Posterior vena cava (tissue), 2 donors: ENCODE data around the gene SRRM2. TPM values are rescaled to one million over a fixed set of nuclear protein-coding genes. Genes with fewer than 3 reads are reported as not detected.
A peak's percentile ranks its signal among the peaks of the same experiment; 100 is the strongest.

Experiments
- DNase-seq: peaks from one replicate; pipeline ENCODE4 v3.0.0-alpha.2; 2020; ENCODE audit warnings: low spot score
- intact Hi-C, 2 donors: fragments of 100-400 bp; cut with DNase I; formaldehyde crosslinking; loops; one replicate each; pipeline versions ENCODE4 v1.14.1 to v1.14.2; 2022 to 2023
- total RNA-seq, 2 donors: library from RNA; stranded (reverse); fragmentation: NEBNext Ultra II Directional; extraction: Animal tissue kit (Norgen Biotek cat#: 25700); gene quantifications; one replicate each; pipeline ENCODE4 v1.2.1, GENCODE V29; 2021
- donor health status: DM: yes; HTN: yes; CAD: no.
- donor health status: DM: yes; HTN: yes; CAD: no.

Gene SRRM2
- total RNA-seq, 2 donors from 2014 or later, result 320 to 360 TPM

GRCh38 chr16:2734844-2735515 lies 17.5 kb upstream of the SRRM2 start:
- no peak for DNase-seq
- intact Hi-C loops, result loop anchor here in 1 of 2 donors (10.0 kb wide), 1 partner anchor 90 kb away; no protein-coding TSS in a partner anchor

GRCh38 chr16:2736476-2737237 lies 15.8 kb upstream of the SRRM2 start:
- no peak for DNase-seq
- intact Hi-C loops, result loop anchor here in 1 of 2 donors (10.0 kb wide), 1 partner anchor 88 kb away; no protein-coding TSS in a partner anchor

GRCh38 chr16:2737238-2737605 lies 15.2 kb upstream of the SRRM2 start:
- DNase-seq, result no peak
- intact Hi-C loops, result loop anchor here in 1 of 2 donors (10.0 kb wide), 1 partner anchor 88 kb away; no protein-coding TSS in a partner anchor

- intact Hi-C loops, result loop anchor here in 1 of 2 donors (10.0 kb wide), 1 partner anchor 87 kb away; no protein-coding TSS in a partner anchor
- no peak for DNase-seq
Observed at GRCh38 chr16:2737895-2738418, 14.5 kb upstream of the SRRM2 start.

GRCh38 chr16:2738615-2739014 lies 13.8 kb upstream of the SRRM2 start:
- no peak for DNase-seq

GRCh38 chr16:2739625-2740430 lies 12.6 kb upstream of the SRRM2 start:
- intact Hi-C loops, result loop anchor here in 1 of 2 donors (1.0 to 10.0 kb wide), 2 partner anchors 33 to 85 kb away; no protein-coding TSS in a partner anchor
- DNase-seq, result peak; percentile 48

More at GRCh38 chr16:2738615-2739014, 13.8 kb upstream of the SRRM2 start:
- intact Hi-C loops, result loop anchor here in 1 of 2 donors (10.0 kb wide), 1 partner anchor 86 kb away; no protein-coding TSS in a partner anchor

- intact Hi-C loops, result loop anchor here in 1 of 2 donors (1.0 kb wide), 1 partner anchor 33 kb away; no protein-coding TSS in a partner anchor
- peak; percentile 72 for DNase-seq
Observed at GRCh38 chr16:2740476-2740875, 12.0 kb upstream of the SRRM2 start.

GRCh38 chr16:2741168-2741567 lies 11.3 kb upstream of the SRRM2 start:
- intact Hi-C loops, result no loop called here
- DNase-seq, result peak; percentile 37

- intact Hi-C loops, result no loop called here
- DNase-seq, result peak; percentile 62
Observed at GRCh38 chr16:2742323-2743006, 10.0 kb upstream of the SRRM2 start.

GRCh38 chr16:2743007-2743810 lies 9.2 kb upstream of the SRRM2 start:
- intact Hi-C loops, result no loop called here
- DNase-seq, result peak; percentile 47

- DNase-seq, result no peak
- intact Hi-C loops, result no loop called here
Observed at GRCh38 chr16:2744711-2745110, 7.7 kb upstream of the SRRM2 start.

GRCh38 chr16:2745116-2745890 lies 7.1 kb upstream of the SRRM2 start:
- intact Hi-C loops, result no loop called here
- no peak for DNase-seq

GRCh38 chr16:2745961-2746360 lies 6.5 kb upstream of the SRRM2 start:
- intact Hi-C loops, result no loop called here
- DNase-seq, result no peak

- intact Hi-C loops, result no loop called here
- peak; percentile 48 for DNase-seq
Observed at GRCh38 chr16:2748757-2749455, 3.5 kb upstream of the SRRM2 start.

- DNase-seq, result peak; percentile 63
- intact Hi-C loops, result no loop called here
Observed at GRCh38 chr16:2749476-2749875, 3.0 kb upstream of the SRRM2 start.

- DNase-seq, result peak; percentile 68
- intact Hi-C loops, result no loop called here
Observed at GRCh38 chr16:2749936-2750335, 2.5 kb upstream of the SRRM2 start.
